HEK293 (cell line): ENCODE measurements around the gene PDLIM7.

ENCODE experiments used
- CTCF ChIA-PET: fragments of 350-600 bp; formaldehyde crosslinking; extraction: SDS; loops from one replicate; lab custom pipeline; 2021; ENCODE audit warnings: antibody characterized with exemption; lab: Yijun Ruan, JAX
- POLR2A ChIA-PET: fragments of 300-600 bp; formaldehyde crosslinking; extraction: SDS; loops from one replicate; lab custom pipeline; 2020; ENCODE audit warnings: antibody characterized with exemption, inconsistent platforms; lab: Yijun Ruan, JAX
- H3K27ac ChIP-seq: fragments of 200-500 bp; sonication (Bioruptor generic); 2 replicates; pipeline ENCODE4 v1.5.1; 2014; ENCODE audit warnings: low read depth, low read length, control low read depth, inconsistent platforms; ENCODE audit errors: extremely low read depth
- H3K36me3 ChIP-seq, 2 experiments: fragments of 200-500 bp in 1 of 2; sonication (Bioruptor generic) in 1 of 2; 1 replicate in 1 of 2; 2 replicates in 1 of 2; pipeline ENCODE4 v1.5.1; 2014 to 2017; ENCODE audit warnings: inconsistent platforms in 2 of 2, low read length in 2 of 2; ENCODE audit not compliant: control insufficient read depth in 2 of 2, insufficient read depth in 1 of 2
- H3K4me1 ChIP-seq: fragments of 200-500 bp; sonication (Bioruptor generic); 2 replicates; pipeline ENCODE4 v1.5.1; 2014; ENCODE audit warnings: mild to moderate bottlenecking, low read length, inconsistent platforms; ENCODE audit not compliant: control insufficient read depth, insufficient read depth
- H3K4me3 ChIP-seq: 2 replicates; pipeline ENCODE4 v1.5.1; 2011; ENCODE audit warnings: low read depth, mild to moderate bottlenecking, control low read depth, low read length, moderate library complexity
- H3K9me3 ChIP-seq: fragments of 200-500 bp; sonication (Bioruptor generic); 2 replicates; pipeline ENCODE4 v1.5.1; 2014; ENCODE audit warnings: low read depth, low read length, inconsistent platforms; ENCODE audit not compliant: control insufficient read depth, insufficient read depth
- ATF2 ChIP-seq: fragments of 450-650 bp; formaldehyde crosslinking; IDR thresholded peaks from 2 replicates; pipeline ENCODE4 v1.5.1; 2016; ENCODE audit warnings: missing biosample characterization, missing genetic modification characterization, low read depth
- EGR2 ChIP-seq: fragments of 450-650 bp; formaldehyde crosslinking; IDR thresholded peaks from 2 replicates; pipeline ENCODE4 v1.5.1; 2016; ENCODE audit warnings: low read depth, missing biosample characterization, missing genetic modification characterization
- KLF9 ChIP-seq: fragments of 450-650 bp; formaldehyde crosslinking; IDR thresholded peaks from 2 replicates; pipeline ENCODE4 v1.5.1; 2016; ENCODE audit warnings: missing biosample characterization, missing genetic modification characterization, low read depth
- MYNN ChIP-seq: fragments of 450-650 bp; formaldehyde crosslinking; IDR thresholded peaks from 2 replicates; pipeline ENCODE4 v1.5.1; 2016; ENCODE audit warnings: missing biosample characterization, missing genetic modification characterization, borderline replicate concordance
- SCRT1 ChIP-seq: fragments of 450-650 bp; formaldehyde crosslinking; IDR thresholded peaks from 2 replicates; pipeline ENCODE4 v1.5.1; 2016; ENCODE audit warnings: missing biosample characterization, missing genetic modification characterization, borderline replicate concordance
- SCRT2 ChIP-seq: fragments of 450-650 bp; formaldehyde crosslinking; IDR thresholded peaks from 2 replicates; pipeline ENCODE4 v1.5.1; 2016; ENCODE audit warnings: missing biosample characterization, missing genetic modification characterization
- SP2 ChIP-seq: fragments of 450-650 bp; formaldehyde crosslinking; IDR thresholded peaks from 2 replicates; pipeline ENCODE4 v1.5.1; 2016; ENCODE audit warnings: missing biosample characterization, missing genetic modification characterization
- YY2 ChIP-seq: fragments of 450-650 bp; formaldehyde crosslinking; IDR thresholded peaks from 2 replicates; pipeline ENCODE4 v1.5.1; 2016; ENCODE audit warnings: missing biosample characterization, missing genetic modification characterization
- ZBTB48 ChIP-seq: fragments of 450-650 bp; formaldehyde crosslinking; IDR thresholded peaks from 2 replicates; pipeline ENCODE4 v1.5.1; 2016; ENCODE audit warnings: missing biosample characterization, missing genetic modification characterization
- ZBTB49 ChIP-seq: fragments of 450-650 bp; formaldehyde crosslinking; IDR thresholded peaks from 2 replicates; pipeline ENCODE4 v1.5.1; 2016; ENCODE audit warnings: missing biosample characterization, missing genetic modification characterization, low read depth
- ZFHX2 ChIP-seq: fragments of 450-650 bp; formaldehyde crosslinking; conservative IDR thresholded peaks from 2 replicates; pipeline ENCODE4 v1.5.1; 2016; ENCODE audit warnings: missing biosample characterization, missing genetic modification characterization
- ZNF146 ChIP-seq: fragments of 450-650 bp; formaldehyde crosslinking; IDR thresholded peaks from 2 replicates; pipeline ENCODE4 v1.5.1; 2016; ENCODE audit warnings: missing biosample characterization, missing genetic modification characterization
- ZNF350 ChIP-seq: fragments of 450-650 bp; formaldehyde crosslinking; IDR thresholded peaks from 2 replicates; pipeline ENCODE4 v1.5.0; 2017; ENCODE audit warnings: missing biosample characterization, mild to moderate bottlenecking, missing genetic modification characterization
- ZNF518A ChIP-seq: fragments of 450-650 bp; formaldehyde crosslinking; conservative IDR thresholded peaks from 2 replicates; pipeline ENCODE4 v1.5.1; 2016; ENCODE audit warnings: low read depth, missing biosample characterization, missing genetic modification characterization
- ZNF529 ChIP-seq: fragments of 450-650 bp; formaldehyde crosslinking; IDR thresholded peaks from 2 replicates; pipeline ENCODE4 v1.5.1; 2017; ENCODE audit warnings: missing genetic modification characterization, missing biosample characterization; ENCODE audit not compliant: insufficient replicate concordance
- ZNF776 ChIP-seq: fragments of 450-650 bp; formaldehyde crosslinking; IDR thresholded peaks from 2 replicates; pipeline ENCODE4 v1.5.0; 2017; ENCODE audit warnings: missing biosample characterization, missing genetic modification characterization, borderline replicate concordance
- ZNF777 ChIP-seq: fragments of 450-650 bp; formaldehyde crosslinking; IDR thresholded peaks from 2 replicates; pipeline ENCODE4 v1.5.1; 2017; ENCODE audit warnings: missing biosample characterization, missing genetic modification characterization, borderline replicate concordance

PDLIM7 gene

GRCh38 chr5:177437623-177438022 is 59.8 kb downstream of the PDLIM7 start:
- CTCF ChIA-PET: interaction anchor here (0.6 to 3.8 kb wide), 6 partner anchors 8 to 48 kb away, joined by 3 to 15 read pairs (median 4); no protein-coding TSS in a partner anchor

GRCh38 chr5:177435847-177436536 is 61.4 kb downstream of the PDLIM7 start:
- no peaks in the 10 kb centered on the region for H3K4me1 ChIP-seq
- ChIA-PET POLR2A (interaction anchor here (1.7 to 4.1 kb wide), 2 partner anchors 8 to 37 kb away, joined by 3 to 35 read pairs; partner anchors contain the start of gene GRK6), CTCF (interaction anchor here (3.8 kb wide), 1 partner anchor 32 kb away, joined by 15 read pairs; no protein-coding TSS in a partner anchor)
- no peak for TF ChIP-seq MYNN
- TF ChIP-seq ZFHX2 (tag by site-specific recombination): peak; percentile 24; the same call in 1 of the 2 replicates
- TF ChIP-seq ZBTB49 (tag by site-specific recombination): no peak
- peak; percentile 51; the same call in 1 of the 2 replicates for TF ChIP-seq EGR2 (tag by site-specific recombination)
- peaks cover 17 to 93% of the 10 kb centered on the region in 2 experiments for H3K36me3 ChIP-seq
- no peaks in the 10 kb centered on the region for H3K9me3 ChIP-seq
- H3K4me3 ChIP-seq: no peak overlapping the region
- no peak overlapping the region for H3K27ac ChIP-seq

More at GRCh38 chr5:177437623-177438022, 59.8 kb downstream of the PDLIM7 start:
- Histone ChIP-seq H3K27ac (no peak overlapping the region), H3K4me1 (no peaks in the 10 kb centered on the region), H3K4me3 (no peak overlapping the region), H3K9me3 (no peaks in the 10 kb centered on the region), H3K36me3 (peaks cover 17 to 93% of the 10 kb centered on the region in 2 experiments)
- peak; percentile 94 for TF ChIP-seq SCRT2
- no peak for TF ChIP-seq ZBTB48 (tag by site-specific recombination)
- no peak for TF ChIP-seq ZNF529 (tag by site-specific recombination)
- TF ChIP-seq ZNF776 (tag by site-specific recombination): no peak
- TF ChIP-seq SP2 (tag by site-specific recombination): peak; percentile 19; the same call in 1 of the 2 replicates
- TF ChIP-seq ATF2: 0 out of 2 replicates have a peak, but pooled peaks have one; percentile 36
- peak; percentile 93 for TF ChIP-seq SCRT1 (tag by site-specific recombination)
- no peak for TF ChIP-seq ZNF146 (tag by site-specific recombination)
- POLR2A ChIA-PET: interaction anchor here (2.1 to 4.1 kb wide), 2 partner anchors 10 to 34 kb away, joined by 5 to 35 read pairs; partner anchors contain the start of gene GRK6

- H3K9me3 ChIP-seq: no peaks in the 10 kb centered on the region
- H3K4me1 ChIP-seq: no peaks in the 10 kb centered on the region
- no peak overlapping the region for H3K27ac ChIP-seq
- POLR2A ChIA-PET: interaction anchor here (3.9 kb wide), 1 partner anchor 11 kb away, joined by 17 read pairs; the partner anchor contains the start of gene PRR7
- H3K36me3 ChIP-seq: peaks cover 17 to 94% of the 10 kb centered on the region in 2 experiments
- no peak overlapping the region for H3K4me3 ChIP-seq
- CTCF ChIA-PET: no interaction called here
- TF ChIP-seq KLF9 (0 out of 2 replicates have a peak, but pooled peaks have one; percentile 38), ZNF777 (no peak), ZNF350 (tag by site-specific recombination) (no peak), ATF2 (no peak), ZNF518A (tag by site-specific recombination) (no peak), YY2 (tag by site-specific recombination) (no peak)
Observed at GRCh38 chr5:177434942-177435738, 62.3 kb downstream of the PDLIM7 start.
